Measurements from ENCODE around the gene FAM13B. TPM values are rescaled to one million over a fixed set of nuclear protein-coding genes. Genes with fewer than 3 reads are reported as not detected.

The FAM13B gene
- total RNA-seq, 1 donor from 2014 or later = 31.4 TPM

DNA sequence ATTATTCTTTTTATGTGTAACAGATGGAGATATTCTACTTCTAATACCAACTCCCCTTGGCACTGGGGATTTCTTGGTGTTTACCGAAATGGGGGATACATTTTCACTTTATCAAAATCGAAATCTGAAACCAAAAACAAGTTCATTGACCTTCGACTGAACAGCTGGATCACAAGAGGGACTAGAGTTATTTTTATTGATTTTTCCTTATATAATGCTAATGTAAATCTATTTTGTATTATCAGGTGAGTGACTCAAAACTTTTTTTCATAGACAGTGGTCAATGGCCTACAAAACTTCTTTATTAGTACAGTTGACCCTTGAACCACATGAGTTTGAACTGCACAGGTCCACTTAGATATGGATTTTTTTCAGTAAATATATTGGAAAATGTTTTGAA lies 133.4 kb downstream of the FAM13B start:
- TF ChIP-seq, protein P1, sequence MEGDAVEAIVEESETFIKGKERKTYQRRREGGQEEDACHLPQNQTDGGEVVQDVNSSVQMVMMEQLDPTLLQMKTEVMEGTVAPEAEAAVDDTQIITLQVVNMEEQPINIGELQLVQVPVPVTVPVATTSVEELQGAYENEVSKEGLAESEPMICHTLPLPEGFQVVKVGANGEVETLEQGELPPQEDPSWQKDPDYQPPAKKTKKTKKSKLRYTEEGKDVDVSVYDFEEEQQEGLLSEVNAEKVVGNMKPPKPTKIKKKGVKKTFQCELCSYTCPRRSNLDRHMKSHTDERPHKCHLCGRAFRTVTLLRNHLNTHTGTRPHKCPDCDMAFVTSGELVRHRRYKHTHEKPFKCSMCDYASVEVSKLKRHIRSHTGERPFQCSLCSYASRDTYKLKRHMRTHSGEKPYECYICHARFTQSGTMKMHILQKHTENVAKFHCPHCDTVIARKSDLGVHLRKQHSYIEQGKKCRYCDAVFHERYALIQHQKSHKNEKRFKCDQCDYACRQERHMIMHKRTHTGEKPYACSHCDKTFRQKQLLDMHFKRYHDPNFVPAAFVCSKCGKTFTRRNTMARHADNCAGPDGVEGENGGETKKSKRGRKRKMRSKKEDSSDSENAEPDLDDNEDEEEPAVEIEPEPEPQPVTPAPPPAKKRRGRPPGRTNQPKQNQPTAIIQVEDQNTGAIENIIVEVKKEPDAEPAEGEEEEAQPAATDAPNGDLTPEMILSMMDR (IDR thresholded peaks at IDR 0.05; ENCODE audit: partially characterized antibody, unreplicated experiment) = no peak
- Mint-ChIP-seq H3K36me3 (ENCODE audit: unreplicated experiment) (no peaks in the 10 kb centered on the region), H3K27me3 (ENCODE audit: unreplicated experiment) (peaks cover 2% of the 10 kb centered on the region), H3K4me3 (ENCODE audit: unreplicated experiment) (no peak overlapping the region), H3K4me1 (ENCODE audit: low read depth, unreplicated experiment) (no peaks in the 10 kb centered on the region), H3K27ac (ENCODE audit: unreplicated experiment) (no peak overlapping the region), H3K9me3 (ENCODE audit: unreplicated experiment) (no peaks in the 10 kb centered on the region)
- DNase-seq = no peak

DNA sequence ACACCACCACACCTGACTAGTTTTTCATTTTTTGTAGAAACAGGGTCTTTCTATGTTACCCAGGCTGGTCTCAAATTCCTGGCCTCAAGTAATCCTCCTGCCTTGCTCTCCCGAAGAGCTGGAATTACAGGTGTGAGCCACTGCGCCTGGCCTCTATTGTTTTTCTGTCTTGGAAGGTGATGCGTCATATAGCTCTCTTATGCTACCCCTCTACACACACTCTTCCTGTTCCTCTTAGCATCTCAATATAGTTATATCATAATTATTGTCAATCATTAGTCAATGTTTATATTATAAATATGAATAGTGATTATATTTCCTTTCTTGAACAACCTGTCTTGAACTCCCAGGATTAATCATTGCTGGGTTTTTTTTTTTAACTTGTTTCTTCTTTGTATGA lies 136.3 kb downstream of the FAM13B start:
- H3K4me1 Mint-ChIP-seq (ENCODE audit: low read depth, unreplicated experiment) = no peaks in the 10 kb centered on the region
- H3K9me3 Mint-ChIP-seq (ENCODE audit: unreplicated experiment) = no peaks in the 10 kb centered on the region
- H3K4me3 Mint-ChIP-seq (ENCODE audit: unreplicated experiment) = no peak overlapping the region
- TF ChIP-seq, protein P1 (IDR thresholded peaks at IDR 0.05; ENCODE audit: partially characterized antibody, unreplicated experiment) = no peak
- H3K36me3 Mint-ChIP-seq (ENCODE audit: unreplicated experiment) = no peaks in the 10 kb centered on the region
- DNase-seq = no peak
- H3K27me3 Mint-ChIP-seq (ENCODE audit: unreplicated experiment) = no peaks in the 10 kb centered on the region
- H3K27ac Mint-ChIP-seq (ENCODE audit: unreplicated experiment) = no peak overlapping the region

DNA sequence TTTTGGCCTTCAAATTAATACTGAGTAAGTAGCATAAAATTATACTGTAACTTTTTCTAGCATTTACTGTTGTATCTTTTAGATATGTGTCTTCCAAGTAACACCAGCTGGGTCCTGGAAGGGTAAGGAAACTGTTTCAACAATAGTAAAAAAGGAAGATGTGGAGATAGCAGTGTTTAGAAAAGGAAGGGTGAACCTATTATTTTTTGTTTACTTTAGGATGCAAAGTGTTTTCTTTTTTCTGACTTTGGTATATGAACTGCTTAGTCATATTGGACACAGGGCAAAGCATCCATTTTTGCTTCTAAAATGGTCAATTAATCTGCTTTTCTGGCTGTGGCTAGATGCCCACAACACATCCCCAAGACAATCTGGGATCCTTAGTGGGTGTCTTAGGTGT lies 138.3 kb downstream of the FAM13B start:
- H3K4me1 Mint-ChIP-seq (ENCODE audit: low read depth, unreplicated experiment) = no peaks in the 10 kb centered on the region
- no peaks in the 10 kb centered on the region for H3K9me3 Mint-ChIP-seq (ENCODE audit: unreplicated experiment)
- no peak overlapping the region for H3K27ac Mint-ChIP-seq (ENCODE audit: unreplicated experiment)
- H3K36me3 Mint-ChIP-seq (ENCODE audit: unreplicated experiment) = no peaks in the 10 kb centered on the region
- H3K27me3 Mint-ChIP-seq (ENCODE audit: unreplicated experiment) = no peaks in the 10 kb centered on the region
- DNase-seq = no peak
- H3K4me3 Mint-ChIP-seq (ENCODE audit: unreplicated experiment) = no peak overlapping the region
- TF ChIP-seq, protein P1 (IDR thresholded peaks at IDR 0.05; ENCODE audit: partially characterized antibody, unreplicated experiment) = no peak

DNA sequence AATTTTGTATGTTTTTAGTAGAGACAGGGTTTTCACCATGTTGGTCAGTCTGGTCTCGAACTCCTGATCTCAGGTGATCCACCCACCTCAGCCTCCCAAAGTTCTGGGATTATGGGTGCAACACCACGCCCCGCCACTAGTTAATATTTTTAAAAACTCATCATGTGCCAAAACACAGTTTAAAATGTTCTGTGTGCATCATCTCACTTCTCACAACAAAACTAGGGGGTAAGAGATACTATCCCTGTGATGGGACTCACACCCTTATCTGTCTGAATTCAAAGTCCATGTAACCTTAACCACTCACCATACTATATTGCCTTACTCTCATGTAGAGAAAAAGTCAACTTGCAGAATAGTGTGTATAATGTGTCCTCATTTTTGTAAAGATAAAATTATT lies 141.0 kb downstream of the FAM13B start:
- Mint-ChIP-seq H3K27ac (ENCODE audit: unreplicated experiment) (no peak overlapping the region), H3K27me3 (ENCODE audit: unreplicated experiment) (no peaks in the 10 kb centered on the region), H3K4me3 (ENCODE audit: unreplicated experiment) (no peak overlapping the region), H3K4me1 (ENCODE audit: low read depth, unreplicated experiment) (peaks cover 6% of the 10 kb centered on the region), H3K36me3 (ENCODE audit: unreplicated experiment) (no peaks in the 10 kb centered on the region), H3K9me3 (ENCODE audit: unreplicated experiment) (no peaks in the 10 kb centered on the region)
- TF ChIP-seq, protein P1 (IDR thresholded peaks at IDR 0.05; ENCODE audit: partially characterized antibody, unreplicated experiment) = peak; percentile 68
- no peak for DNase-seq

DNA sequence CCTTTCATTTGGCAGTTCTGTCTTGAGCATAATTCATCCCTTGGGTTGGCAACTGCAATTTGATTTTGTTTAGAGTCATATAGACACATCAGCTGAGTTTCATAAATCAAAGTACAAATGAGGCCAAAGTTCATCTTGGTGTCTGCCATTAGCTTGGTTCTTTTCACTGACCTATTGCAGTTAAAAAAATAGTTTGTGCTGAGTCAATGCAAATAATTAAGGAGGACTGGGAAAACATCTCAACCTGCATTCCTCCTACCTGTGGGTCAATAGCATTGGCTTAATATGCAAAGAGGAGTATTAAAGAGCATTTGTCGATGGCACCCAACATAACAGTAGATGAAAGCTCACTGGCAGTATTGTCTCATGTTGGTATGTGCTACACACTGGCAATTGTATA lies 142.0 kb downstream of the FAM13B start:
- H3K36me3 Mint-ChIP-seq (ENCODE audit: unreplicated experiment) = no peaks in the 10 kb centered on the region
- DNase-seq = no peak
- peaks cover 10% of the 10 kb centered on the region for H3K4me1 Mint-ChIP-seq (ENCODE audit: low read depth, unreplicated experiment)
- TF ChIP-seq, protein P1 (IDR thresholded peaks at IDR 0.05; ENCODE audit: partially characterized antibody, unreplicated experiment) = no peak
- H3K27ac Mint-ChIP-seq (ENCODE audit: unreplicated experiment) = no peak overlapping the region
- no peaks in the 10 kb centered on the region for H3K27me3 Mint-ChIP-seq (ENCODE audit: unreplicated experiment)
- H3K4me3 Mint-ChIP-seq (ENCODE audit: unreplicated experiment) = no peak overlapping the region
- no peaks in the 10 kb centered on the region for H3K9me3 Mint-ChIP-seq (ENCODE audit: unreplicated experiment)
